Liver (tissue), 3 donors: ENCODE results near the gene OR6A2.

Experiments
- GABPA ChIP-seq, 2 donors: IDR thresholded peaks in 1 of 2; conservative IDR thresholded peaks in 1 of 2; 2 replicates each; pipeline ENCODE4 v1.6.1; 2016; ENCODE audit warnings: antibody characterized with exemption in 2 of 2, mild to moderate bottlenecking in 1 of 2, moderate library complexity in 1 of 2
- TF ChIP-seq, protein P1 (sequence below): fragments of 150-350 bp; IDR thresholded peaks from 2 replicates; pipeline ENCODE4 v1.5.1; 2017; ENCODE audit warnings: improper control_type of control experiment, low read depth, low read length; ENCODE audit not compliant: missing input control
- donor health status: healthy.
- donor health status: healthy.

DNA sequence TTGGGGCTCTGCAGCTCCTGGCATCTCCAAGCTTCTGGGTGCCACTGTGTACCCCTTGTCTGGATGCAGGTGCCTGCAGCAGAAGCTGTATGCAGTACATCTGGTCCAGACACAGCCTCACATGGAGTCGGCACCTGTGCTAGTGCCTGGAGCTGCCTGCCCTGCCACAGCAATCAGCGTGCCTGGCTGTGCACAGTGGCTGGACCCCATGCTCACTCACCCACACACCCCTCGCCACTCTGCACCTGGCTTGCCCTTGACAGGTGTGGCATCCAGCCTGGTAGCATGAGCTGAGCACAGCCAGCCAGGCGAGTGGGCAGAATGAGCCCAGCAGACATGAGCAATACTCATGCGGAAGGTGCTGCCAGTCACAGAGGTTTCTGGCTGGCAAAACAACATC, 19.5 kb upstream of the OR6A2 start:
- no peak for TF ChIP-seq GABPA (IDR thresholded peaks at IDR 0.05 in 1 of 2, conservative IDR thresholded peaks at IDR 0.05 in 1 of 2)
- TF ChIP-seq, protein P1, sequence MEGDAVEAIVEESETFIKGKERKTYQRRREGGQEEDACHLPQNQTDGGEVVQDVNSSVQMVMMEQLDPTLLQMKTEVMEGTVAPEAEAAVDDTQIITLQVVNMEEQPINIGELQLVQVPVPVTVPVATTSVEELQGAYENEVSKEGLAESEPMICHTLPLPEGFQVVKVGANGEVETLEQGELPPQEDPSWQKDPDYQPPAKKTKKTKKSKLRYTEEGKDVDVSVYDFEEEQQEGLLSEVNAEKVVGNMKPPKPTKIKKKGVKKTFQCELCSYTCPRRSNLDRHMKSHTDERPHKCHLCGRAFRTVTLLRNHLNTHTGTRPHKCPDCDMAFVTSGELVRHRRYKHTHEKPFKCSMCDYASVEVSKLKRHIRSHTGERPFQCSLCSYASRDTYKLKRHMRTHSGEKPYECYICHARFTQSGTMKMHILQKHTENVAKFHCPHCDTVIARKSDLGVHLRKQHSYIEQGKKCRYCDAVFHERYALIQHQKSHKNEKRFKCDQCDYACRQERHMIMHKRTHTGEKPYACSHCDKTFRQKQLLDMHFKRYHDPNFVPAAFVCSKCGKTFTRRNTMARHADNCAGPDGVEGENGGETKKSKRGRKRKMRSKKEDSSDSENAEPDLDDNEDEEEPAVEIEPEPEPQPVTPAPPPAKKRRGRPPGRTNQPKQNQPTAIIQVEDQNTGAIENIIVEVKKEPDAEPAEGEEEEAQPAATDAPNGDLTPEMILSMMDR = no peak
